ENCODE results near the gene ARSD.

GRCh38 chrX:2901367-2902036 is 27.6 kb downstream of the ARSD start:
- TF ChIP-seq CTCF (IDR thresholded peaks at IDR 0.05; ENCODE audit: insufficient read depth, low read depth, low read length): no peak
- no peak for TF ChIP-seq EZH2 (IDR thresholded peaks at IDR 0.05; ENCODE audit: insufficient read depth, low read length)
